Uterus (tissue), 4 donors: Measurements from ENCODE around the gene ZC3H18. TPM values are rescaled to one million over a fixed set of nuclear protein-coding genes. Genes with fewer than 3 reads are reported as not detected.

ENCODE experiments used
- DNase-seq, 2 donors: peaks; one replicate each; pipeline ENCODE4 v3.0.0-alpha.2; 2019 to 2020
- H3K27ac ChIP-seq, 2 donors: fragments of 200-600 bp; sonication (generic); 1 replicate in 1 of 2; 2 replicates in 1 of 2; pipeline ENCODE4 v1.5.1; 2016 to 2018
- H3K27me3 ChIP-seq, 2 donors: fragments of 200-600 bp; sonication (generic); one replicate each; pipeline ENCODE4 v1.5.1; 2018 to 2019; ENCODE audit warnings: control low read depth in 1 of 2
- H3K36me3 ChIP-seq, 2 donors: fragments of 200-600 bp; sonication (generic); one replicate each; pipeline ENCODE4 v1.5.1; 2019; ENCODE audit warnings: control low read depth in 1 of 2
- H3K4me1 ChIP-seq, 2 donors: fragments of 200-600 bp; sonication (generic); one replicate each; pipeline ENCODE4 v1.5.1; 2018 to 2019; ENCODE audit warnings: control low read depth in 1 of 2
- H3K4me3 ChIP-seq, 2 donors: fragments of 200-600 bp; sonication (generic); 1 replicate in 1 of 2; 2 replicates in 1 of 2; pipeline ENCODE4 v1.5.1; 2018 to 2019; ENCODE audit warnings: mild to moderate bottlenecking in 1 of 2
- H3K9me3 ChIP-seq, 2 donors: fragments of 200-600 bp; sonication (generic); one replicate each; pipeline ENCODE4 v1.5.1; 2019; ENCODE audit warnings: control low read depth in 1 of 2
- POLR2A ChIP-seq, 2 donors: fragments of 450-650 bp; IDR thresholded peaks; one replicate each; pipeline ENCODE4 v1.6.1; 2016; ENCODE audit warnings: antibody characterized with exemption in 2 of 2, mild to moderate bottlenecking in 1 of 2, moderate library complexity in 1 of 2
- intact Hi-C: fragments of 100-400 bp; cut with DNase I; formaldehyde crosslinking; loops from one replicate; pipeline ENCODE4 v1.15.1; 2023; ENCODE audit warnings: low total_unique reads
- total RNA-seq, 4 donors: library from RNA; depleted of rRNA in 3 of 4; stranded (reverse); fragments of >200 nt in 3 of 4; gene quantifications; one replicate each; pipeline versions ENCODE4 v1.1.0 to v1.2.4, GENCODE V29; 2014 to 2023
- TF ChIP-seq, protein P1 (sequence below), 4 experiments: fragments of 200-600 bp in 2 of 4; fragments of 450-650 bp in 2 of 4; sonication (generic) in 2 of 4; IDR thresholded peaks; one replicate each; pipeline ENCODE4 v1.5.1; 2016 to 2019; ENCODE audit warnings: antibody characterized with exemption in 4 of 4, mild to moderate bottlenecking in 2 of 4, moderate library complexity in 1 of 4
- donor health status: DM: yes; HTN: yes; CAD: no.

Gene ZC3H18
- total RNA-seq, 4 donors from 2014 or later: 0.88 to 58.8 (median 9.5) TPM

- Histone ChIP-seq H3K9me3 (no peaks in the 10 kb centered on the region), H3K4me1 (no peaks in the 10 kb centered on the region), H3K4me3 (no peak overlapping the region), H3K36me3 (no peaks in the 10 kb centered on the region), H3K27ac (no peak overlapping the region), H3K27me3 (no peaks in the 10 kb centered on the region)
- intact Hi-C loops: no loop called here
- no peak for TF ChIP-seq POLR2A (IDR thresholded peaks at IDR 0.05)
- TF ChIP-seq, protein P1, sequence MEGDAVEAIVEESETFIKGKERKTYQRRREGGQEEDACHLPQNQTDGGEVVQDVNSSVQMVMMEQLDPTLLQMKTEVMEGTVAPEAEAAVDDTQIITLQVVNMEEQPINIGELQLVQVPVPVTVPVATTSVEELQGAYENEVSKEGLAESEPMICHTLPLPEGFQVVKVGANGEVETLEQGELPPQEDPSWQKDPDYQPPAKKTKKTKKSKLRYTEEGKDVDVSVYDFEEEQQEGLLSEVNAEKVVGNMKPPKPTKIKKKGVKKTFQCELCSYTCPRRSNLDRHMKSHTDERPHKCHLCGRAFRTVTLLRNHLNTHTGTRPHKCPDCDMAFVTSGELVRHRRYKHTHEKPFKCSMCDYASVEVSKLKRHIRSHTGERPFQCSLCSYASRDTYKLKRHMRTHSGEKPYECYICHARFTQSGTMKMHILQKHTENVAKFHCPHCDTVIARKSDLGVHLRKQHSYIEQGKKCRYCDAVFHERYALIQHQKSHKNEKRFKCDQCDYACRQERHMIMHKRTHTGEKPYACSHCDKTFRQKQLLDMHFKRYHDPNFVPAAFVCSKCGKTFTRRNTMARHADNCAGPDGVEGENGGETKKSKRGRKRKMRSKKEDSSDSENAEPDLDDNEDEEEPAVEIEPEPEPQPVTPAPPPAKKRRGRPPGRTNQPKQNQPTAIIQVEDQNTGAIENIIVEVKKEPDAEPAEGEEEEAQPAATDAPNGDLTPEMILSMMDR (IDR thresholded peaks at IDR 0.05): no peak
- no peak for DNase-seq
These were observed 19.2 kb downstream of the ZC3H18 start for GRCh38 chr16:88589441-88589840.

- TF ChIP-seq, protein P1 (IDR thresholded peaks at IDR 0.05): no peak
- TF ChIP-seq POLR2A (IDR thresholded peaks at IDR 0.05): no peak
- Histone ChIP-seq H3K36me3 (no peaks in the 10 kb centered on the region), H3K9me3 (no peaks in the 10 kb centered on the region), H3K27me3 (no peaks in the 10 kb centered on the region), H3K4me3 (no peak overlapping the region), H3K27ac (no peak overlapping the region), H3K4me1 (no peaks in the 10 kb centered on the region)
- intact Hi-C loops: no loop called here
- DNase-seq: no peak
These were observed 21.4 kb downstream of the ZC3H18 start for GRCh38 chr16:88591577-88592021.

DNA sequence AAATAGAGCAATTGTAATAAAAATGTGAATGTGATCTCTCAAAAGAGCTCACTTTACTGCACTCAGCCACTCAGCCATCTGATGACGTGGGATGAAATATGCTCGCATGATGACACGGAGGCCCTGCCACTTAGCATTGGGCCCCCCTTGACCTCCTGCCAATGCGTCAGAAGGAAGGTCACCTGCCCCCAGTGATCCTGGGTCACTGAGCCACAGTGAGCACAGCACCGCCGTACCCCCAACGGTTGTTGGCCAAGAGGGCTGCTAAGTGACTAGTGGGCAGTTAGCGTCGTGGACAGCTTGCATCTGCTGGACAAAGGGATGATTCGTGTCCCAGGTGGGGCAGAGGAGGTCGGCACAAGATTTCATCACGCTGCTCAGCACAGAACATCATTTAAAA, 22.9 kb downstream of the ZC3H18 start:
- intact Hi-C loops: no loop called here
- Histone ChIP-seq H3K9me3 (no peaks in the 10 kb centered on the region), H3K36me3 (no peaks in the 10 kb centered on the region), H3K4me1 (no peaks in the 10 kb centered on the region), H3K27ac (no peak overlapping the region), H3K4me3 (no peak overlapping the region), H3K27me3 (no peaks in the 10 kb centered on the region)
- no peak for TF ChIP-seq POLR2A (IDR thresholded peaks at IDR 0.05)
- TF ChIP-seq, protein P1 (IDR thresholded peaks at IDR 0.05): no peak
- no peak for DNase-seq

DNA sequence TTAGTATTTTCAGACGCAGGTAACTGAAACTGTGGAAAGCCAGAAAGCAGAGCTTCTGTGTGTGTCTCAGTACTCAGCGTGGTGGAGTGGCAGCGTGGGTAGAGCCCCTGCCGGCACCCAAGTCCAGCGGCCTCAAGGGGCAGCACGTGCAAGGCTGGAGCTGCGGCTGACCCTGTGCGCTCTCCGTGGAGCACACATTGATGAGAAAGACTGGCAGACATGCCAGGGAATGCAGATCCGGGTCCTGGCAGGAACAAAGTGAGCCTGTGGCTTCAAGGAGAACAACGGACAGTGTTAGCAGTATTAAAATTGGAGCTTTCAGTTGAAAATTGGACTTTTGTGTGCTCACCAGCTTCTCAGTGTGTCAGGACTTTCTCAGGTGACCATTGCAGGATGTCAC, 23.3 kb downstream of the ZC3H18 start:
- no peaks in the 10 kb centered on the region for H3K4me1 ChIP-seq

DNA sequence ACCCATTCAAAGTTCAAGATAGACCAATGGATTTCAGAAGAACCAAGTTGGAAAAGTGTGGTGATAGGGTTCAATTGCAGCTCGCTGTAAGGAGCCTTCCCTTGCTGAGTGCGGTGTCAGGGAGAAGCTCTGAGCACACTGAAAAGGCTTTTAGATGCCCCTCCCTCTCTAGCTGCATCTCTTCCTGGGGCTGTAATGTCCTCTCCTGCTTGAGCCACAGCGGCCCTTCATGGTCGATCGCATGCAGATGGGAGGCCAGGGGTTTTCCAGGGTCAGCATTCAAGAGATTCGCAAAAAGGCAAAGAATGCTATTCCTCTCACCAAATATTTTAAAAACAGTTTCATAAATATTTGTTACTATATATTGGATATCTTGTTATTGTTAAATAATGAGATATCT, 23.7 kb downstream of the ZC3H18 start:
- no peak for DNase-seq
- Histone ChIP-seq H3K27me3 (no peaks in the 10 kb centered on the region), H3K9me3 (no peaks in the 10 kb centered on the region), H3K4me3 (no peak overlapping the region), H3K27ac (no peak overlapping the region), H3K36me3 (no peaks in the 10 kb centered on the region), H3K4me1 (no peaks in the 10 kb centered on the region)
- intact Hi-C loops: no loop called here
- no peak for TF ChIP-seq POLR2A (IDR thresholded peaks at IDR 0.05)
- TF ChIP-seq, protein P1 (IDR thresholded peaks at IDR 0.05): no peak

More for the DNA sequence above, 23.3 kb downstream of the ZC3H18 start:
- TF ChIP-seq, protein P1 (IDR thresholded peaks at IDR 0.05): no peak
- TF ChIP-seq POLR2A (IDR thresholded peaks at IDR 0.05): no peak
- Histone ChIP-seq H3K9me3 (no peaks in the 10 kb centered on the region), H3K27me3 (no peaks in the 10 kb centered on the region), H3K36me3 (no peaks in the 10 kb centered on the region), H3K4me3 (no peak overlapping the region), H3K27ac (no peak overlapping the region)
- intact Hi-C loops: no loop called here
- DNase-seq: no peak
